NCI-H1694 (cell line): ENCODE measurements around the gene HSPA9.
"Not testable (repeated sequence)": the region's sequence is repeated elsewhere in the genome, so short reads cannot be mapped to it uniquely, and the experiment has no call there.

Source experiments
- DNase-seq: peaks from one replicate; lab custom pipeline; 2025; lab: John Stamatoyannopoulos, UW

HSPA9 gene

DNA sequence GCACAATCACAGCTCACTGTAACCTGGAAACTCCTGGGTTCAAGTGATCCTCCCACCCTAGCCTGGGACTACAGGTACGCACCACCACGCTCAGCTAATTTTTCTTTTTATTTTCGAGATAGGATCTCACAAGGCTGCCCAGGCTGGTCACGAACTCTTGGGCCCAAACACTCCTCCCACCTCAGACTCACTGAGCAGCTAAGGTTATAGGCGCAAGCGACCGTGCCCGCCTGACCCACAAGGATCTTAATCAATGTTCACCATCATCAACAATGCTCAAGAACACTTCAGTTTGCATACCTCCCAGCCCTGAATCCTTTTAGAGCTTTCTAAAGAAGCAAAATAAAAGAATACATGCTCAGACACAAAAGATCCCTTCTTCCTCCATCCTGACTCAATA is 45.4 kb downstream of the HSPA9 start:
- no peak for DNase-seq

DNA sequence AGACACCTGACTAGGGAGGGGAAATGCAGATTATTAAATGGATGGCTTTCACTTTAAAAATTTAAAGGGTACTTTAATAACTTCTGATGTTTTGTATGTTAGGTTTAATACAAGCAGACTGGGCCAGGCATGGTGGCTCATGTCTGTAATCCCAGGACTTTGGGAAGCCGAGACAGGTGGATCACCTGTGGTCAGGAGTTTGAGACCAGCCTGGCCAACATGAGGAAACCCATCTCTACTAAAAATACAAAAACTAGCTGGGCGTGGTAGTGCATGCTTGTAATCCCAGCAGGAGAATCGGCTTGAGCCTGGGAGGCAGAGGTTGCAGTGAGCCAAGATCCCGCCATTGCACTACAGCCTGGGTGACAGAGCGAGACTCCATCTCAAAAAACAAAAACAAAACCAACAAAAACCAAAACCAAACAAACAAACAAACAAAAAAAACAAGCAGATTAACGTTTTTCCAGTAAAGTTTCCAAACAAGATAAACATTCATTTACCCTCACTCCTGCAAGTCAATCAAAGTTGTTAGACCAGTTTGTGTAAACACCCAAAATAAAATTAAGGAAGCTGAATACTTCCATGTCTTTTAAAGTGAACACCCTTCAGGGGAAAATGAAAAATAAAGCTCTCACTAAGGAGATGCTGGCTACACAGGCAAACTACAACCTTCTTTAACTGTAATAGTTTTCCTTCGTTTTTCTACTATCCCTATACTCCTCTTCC is 46.3 kb downstream of the HSPA9 start:
- no peak for DNase-seq

DNA sequence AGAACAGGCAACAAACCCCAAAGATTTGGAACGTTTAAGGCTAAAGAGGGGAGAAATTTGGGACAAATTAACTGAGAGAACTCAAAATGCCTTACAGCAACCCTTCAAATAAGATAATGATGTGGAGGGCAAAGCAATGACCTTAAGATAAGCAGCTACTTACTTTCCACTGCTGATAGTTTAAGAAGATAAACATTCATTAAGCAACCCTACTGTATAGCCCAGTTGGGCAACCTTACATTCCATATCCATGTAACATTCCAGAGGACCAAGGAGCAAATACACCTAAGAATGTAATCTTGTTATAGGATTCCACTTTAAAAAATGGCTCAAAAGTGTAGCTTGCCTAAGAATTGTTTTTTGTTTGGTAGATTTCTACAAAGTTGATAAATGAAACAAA is 47.0 kb downstream of the HSPA9 start:
- DNase-seq, result no peak

DNA sequence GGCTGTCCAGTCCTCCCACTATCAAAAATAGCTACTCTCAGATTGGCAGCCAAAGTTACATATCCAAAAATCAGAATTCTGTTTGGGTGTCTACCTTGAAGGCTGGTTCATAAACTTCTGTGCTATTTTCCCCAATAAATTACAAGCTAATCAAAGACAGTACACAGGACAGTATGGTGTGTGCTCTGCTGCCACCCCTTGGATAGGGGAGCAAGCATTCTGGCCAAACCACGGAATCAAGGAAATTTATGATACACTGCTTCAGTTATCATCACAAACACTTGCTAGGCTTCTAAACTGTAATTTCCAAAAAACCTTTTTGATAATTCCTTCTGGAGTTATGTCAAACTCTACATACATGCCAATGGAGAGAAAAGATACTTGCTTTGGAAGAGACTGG is 48.0 kb downstream of the HSPA9 start:
- no peak for DNase-seq

DNA sequence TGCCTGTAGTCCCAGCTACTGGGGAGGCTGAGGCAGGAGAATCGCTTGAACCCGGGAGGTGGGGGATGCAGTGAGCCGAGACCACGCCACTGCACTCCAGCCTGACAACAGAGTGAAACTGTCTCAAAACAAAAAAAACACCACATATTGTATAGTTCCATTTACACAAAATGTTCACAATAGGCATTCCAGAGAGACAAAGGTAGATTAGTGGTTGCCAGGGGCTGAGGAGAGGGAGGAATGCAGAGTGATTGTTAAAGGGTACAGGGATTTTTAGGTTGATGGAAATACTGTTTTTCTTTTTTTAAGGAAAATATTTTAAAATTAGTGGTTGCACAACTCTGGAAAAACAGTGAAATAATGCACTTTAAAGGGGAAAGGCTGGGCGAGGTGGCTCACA is 51.8 kb downstream of the HSPA9 start:
- no peak for DNase-seq

DNA sequence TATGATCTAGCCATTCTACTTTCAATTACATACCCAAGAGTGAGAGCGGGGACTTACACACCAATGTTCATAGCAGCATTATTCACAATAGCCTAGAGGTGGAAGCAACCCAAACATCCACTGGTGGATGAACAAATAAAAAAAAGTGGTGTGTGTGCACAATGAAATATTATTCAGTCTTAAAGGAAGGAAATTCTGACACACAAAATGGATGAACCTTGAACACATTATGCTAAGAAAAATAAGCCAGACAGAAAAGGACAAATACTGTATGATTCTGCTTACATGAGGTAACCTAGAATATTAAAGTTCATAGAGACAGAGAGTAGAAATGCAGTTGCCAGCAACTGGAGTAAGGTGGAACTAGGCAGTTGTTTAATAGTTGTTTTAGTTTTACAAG is 54.2 kb downstream of the HSPA9 start:
- DNase-seq, result no peak

DNA sequence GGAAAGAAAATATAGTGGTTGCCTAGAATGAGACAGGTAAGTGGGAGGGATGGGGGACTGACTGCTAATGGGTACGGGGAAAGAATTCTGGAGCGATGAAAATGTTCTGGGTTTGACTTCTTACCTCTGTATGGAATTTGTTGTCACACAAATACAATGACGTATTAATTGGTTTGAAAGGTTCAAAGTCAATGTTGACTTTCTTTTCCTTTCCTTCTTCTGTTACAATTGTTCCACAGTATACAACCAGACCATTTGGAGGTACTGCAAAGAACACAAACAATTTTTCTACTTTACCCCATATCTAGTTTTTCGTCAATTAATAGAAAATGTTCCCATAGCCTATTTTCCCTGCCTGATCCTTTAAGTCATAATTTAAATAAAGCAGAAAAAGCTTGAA is 57.8 kb downstream of the HSPA9 start:
- no peak for DNase-seq

DNA sequence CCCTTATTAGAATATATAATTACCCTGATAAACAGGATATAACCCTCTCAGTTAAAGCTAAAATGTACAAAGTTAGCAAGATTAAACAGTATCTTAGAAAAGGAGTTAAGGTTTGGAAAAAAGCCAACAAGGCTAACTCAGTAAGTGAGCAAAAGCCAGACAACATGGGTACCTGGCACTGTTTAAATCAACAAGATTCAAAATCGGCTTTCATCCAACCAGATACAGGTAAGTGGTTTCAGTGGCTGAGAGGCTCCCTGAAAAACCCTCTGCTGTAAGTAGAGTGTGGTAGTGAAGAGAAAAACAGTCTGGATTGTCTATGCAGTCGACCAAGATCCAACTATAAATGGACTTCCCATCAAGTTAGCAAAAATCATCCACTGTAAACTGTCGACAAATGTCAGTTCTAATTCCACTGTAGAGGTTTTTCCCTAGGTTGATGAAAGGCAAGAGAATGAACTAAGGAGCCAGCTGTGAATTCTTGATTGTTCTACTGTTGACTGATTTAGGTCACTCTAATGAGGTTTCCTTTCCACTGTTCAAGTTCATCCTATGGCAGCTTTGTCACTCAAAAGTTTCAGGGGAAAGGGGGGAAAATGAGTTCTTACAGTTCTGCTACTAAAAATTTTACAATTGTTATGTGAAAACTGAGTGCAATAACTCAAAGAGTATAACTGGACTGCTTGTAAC is 59.5 kb downstream of the HSPA9 start:
- DNase-seq, result no peak

DNA sequence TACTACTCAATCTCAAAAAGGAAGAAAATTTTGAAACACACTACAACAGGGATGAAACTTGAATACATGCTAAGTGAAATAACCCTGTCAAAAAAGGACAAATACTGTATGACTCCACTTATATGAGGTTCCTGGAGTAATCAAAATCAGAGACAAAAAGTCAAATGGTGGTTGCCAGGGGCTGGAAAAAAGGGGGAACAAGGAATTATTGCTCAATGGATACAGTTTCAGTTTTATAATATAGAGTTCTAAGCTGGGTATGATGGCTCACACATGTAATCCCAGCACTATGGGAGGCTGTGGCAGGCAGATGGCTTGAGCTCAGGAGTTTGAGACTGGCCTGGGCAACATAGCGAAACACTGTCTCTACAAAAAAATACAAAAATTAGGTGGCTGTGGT is 61.2 kb downstream of the HSPA9 start:
- no peak for DNase-seq

DNA sequence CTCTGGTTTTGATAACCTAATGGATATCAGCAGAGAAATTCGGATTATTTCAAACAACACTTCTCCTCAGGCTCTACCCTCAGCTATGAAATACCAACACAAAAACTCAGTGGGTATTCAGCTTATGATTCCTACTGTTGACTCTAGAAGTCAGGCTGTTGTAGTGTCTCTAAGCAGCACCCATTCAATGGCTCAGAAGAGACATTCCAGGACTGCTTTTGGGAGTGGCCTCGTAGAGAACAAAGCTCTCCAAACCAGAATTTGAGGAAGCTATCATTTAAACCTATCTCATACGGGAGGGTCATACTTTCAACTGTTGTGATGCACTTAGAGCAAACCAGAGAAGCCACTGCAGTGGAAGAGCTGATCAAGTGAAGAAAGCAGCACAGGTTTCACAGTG is 66.2 kb downstream of the HSPA9 start:
- no peak for DNase-seq

DNA sequence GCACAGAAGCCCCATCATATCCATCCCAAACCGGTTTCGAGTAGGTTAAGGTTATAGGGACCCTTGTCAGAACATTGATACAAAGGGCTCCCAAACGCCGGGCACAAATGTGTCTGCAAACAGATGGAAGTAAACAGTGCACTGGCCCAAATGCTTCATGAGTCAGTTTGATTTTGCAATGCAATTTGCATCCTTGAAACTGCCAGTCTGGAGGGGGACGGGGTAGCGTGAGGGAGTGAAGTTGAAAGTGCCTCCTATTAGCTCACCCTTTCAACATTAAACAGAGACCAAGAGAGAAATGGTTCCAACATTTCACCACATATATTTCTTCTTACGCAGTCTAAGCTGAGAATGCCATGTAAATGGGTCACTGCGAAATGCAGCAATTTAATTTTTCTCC is 67.7 kb downstream of the HSPA9 start:
- not testable (repeated sequence) for DNase-seq

DNA sequence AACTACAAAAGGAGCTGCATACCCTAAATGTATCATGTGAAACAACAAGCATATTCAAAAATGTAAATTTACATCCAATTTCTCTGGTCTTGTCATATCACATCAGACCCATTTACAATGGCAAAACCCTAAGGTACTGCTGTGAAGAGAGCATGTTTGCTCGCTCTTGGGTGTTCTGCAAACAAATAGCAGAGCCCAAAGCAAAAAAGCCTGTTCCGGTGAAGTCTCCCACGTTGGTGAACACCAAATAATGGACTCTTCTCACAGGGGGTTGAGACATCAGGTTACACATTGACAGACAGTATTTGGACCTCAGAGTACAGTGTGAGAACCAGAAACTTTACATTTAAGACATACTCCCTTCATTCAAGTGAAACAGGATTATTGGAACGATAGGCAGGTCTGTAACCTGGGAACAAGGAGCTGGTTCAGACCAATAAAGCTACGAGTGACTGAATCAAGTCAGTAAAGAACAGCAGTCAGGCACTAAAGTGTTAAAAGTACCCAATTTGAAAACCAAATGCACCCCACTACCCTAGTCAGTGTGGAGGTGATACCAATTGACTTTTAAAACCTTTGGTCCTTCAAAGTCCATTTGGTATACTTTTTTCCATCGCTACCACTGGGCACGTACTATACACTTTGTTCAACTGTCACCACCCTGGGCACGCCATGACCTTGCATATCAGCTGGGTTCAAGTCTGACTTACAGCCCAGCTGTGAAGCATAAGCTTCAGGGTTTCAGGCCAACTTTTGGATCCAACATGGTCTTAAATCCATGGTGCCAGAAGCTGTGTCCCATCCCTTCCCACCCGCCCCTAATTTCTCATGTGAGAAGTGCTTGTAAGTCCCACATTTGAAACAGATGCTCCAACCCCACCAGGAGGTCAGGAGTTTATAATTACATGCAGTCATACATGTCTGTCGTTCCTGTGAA is 68.6 kb downstream of the HSPA9 start:
- no peak for DNase-seq

DNA sequence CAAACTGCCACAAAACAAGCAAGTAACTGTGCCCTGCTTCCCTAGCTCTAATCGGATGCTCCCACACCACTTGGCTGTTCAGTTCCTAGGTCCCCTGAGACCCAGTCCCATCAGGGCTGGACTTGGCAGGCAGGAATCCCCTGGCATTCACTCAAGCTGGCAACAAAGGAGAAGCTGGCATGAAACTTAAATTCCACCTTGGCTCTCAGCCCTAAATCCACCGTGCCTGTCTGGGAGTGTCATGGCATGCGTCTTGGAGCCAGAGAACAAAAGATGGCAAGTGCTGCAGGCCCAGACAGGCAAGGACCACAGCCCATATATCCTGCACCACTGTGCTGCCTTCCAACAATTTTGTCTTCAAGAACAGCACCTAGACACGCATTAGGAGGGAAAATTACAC is 70.4 kb downstream of the HSPA9 start:
- peak; percentile 51 for DNase-seq
